OCI-LY7 (cell line): ENCODE results near the gene POC5.

Experiments
- CTCF ChIP-seq: fragments of 200-600 bp; sonication (generic); conservative IDR thresholded peaks from 2 replicates; pipeline ENCODE4 v1.5.1; 2014; ENCODE audit warnings: mild to moderate bottlenecking, antibody characterized with exemption, low read length, moderate library complexity, mixed read lengths
- EZH2phosphoT487 ChIP-seq: fragments of 200-600 bp; sonication (generic); IDR thresholded peaks from 2 replicates; pipeline ENCODE4 v1.6.1; 2018; ENCODE audit warnings: low read depth, borderline replicate concordance, mild to moderate bottlenecking, mixed run types, antibody characterized with exemption, low read length, moderate library complexity, mixed read lengths

GRCh38 chr5:75678155-75678554 is 39.1 kb downstream of the POC5 start:
- TF ChIP-seq CTCF (no peak), EZH2phosphoT487 (no peak)
